WTC11 (cell line): ENCODE results near the gene CIAO2A. TPM values are rescaled to one million over a fixed set of nuclear protein-coding genes. Genes with fewer than 3 reads are reported as not detected.

Source experiments
- ATAC-seq: fragments of 200-7000 bp; cut with Tn5 transposase; 2 replicates; pipeline ENCODE4 v1.10.0; 2021; ENCODE audit warnings: mild to moderate bottlenecking, moderate library complexity
- CTCF ChIA-PET: fragments of 300-600 bp; sonication (Branson Sonifier 250); formaldehyde crosslinking; loops from one replicate; lab custom pipeline; 2021; ENCODE audit warnings: antibody characterized with exemption; lab: Charles Lee
- POLR2A ChIA-PET: fragments of 350-600 bp; sonication (Branson Sonifier 250); formaldehyde crosslinking; loops from one replicate; lab custom pipeline; 2021; ENCODE audit warnings: antibody characterized with exemption; lab: Charles Lee
- DNase-seq: peaks from one replicate; pipeline ENCODE4 v3.0.0; 2021; ENCODE audit warnings: low spot score
- H3K27ac Mint-ChIP-seq: 2 replicates; pipeline ENCODE4 v1.8.0; 2021; ENCODE audit warnings: mixed read lengths
- H3K27me3 Mint-ChIP-seq: 2 replicates; pipeline ENCODE4 v1.8.0; 2021; ENCODE audit warnings: low read depth, mild to moderate bottlenecking, moderate library complexity, mixed read lengths
- H3K36me3 Mint-ChIP-seq: 2 replicates; pipeline ENCODE4 v1.8.0; 2021; ENCODE audit warnings: mixed read lengths
- H3K4me1 Mint-ChIP-seq: 2 replicates; pipeline ENCODE4 v1.8.0; 2022; ENCODE audit warnings: mixed read lengths
- H3K4me3 Mint-ChIP-seq: 2 replicates; pipeline ENCODE4 v1.8.0; 2021; ENCODE audit warnings: mild to moderate bottlenecking, moderate library complexity, mixed read lengths
- H3K9me3 Mint-ChIP-seq: 2 replicates; pipeline ENCODE4 v1.8.0; 2021; ENCODE audit warnings: mixed read lengths
- AFF4 ChIP-seq: sonication (generic); formaldehyde crosslinking; IDR thresholded peaks from 2 replicates; pipeline ENCODE4 v1.8.1; 2023; ENCODE audit warnings: mild to moderate bottlenecking, missing genetic modification reagents, borderline replicate concordance
- ARID4B ChIP-seq: sonication (generic); formaldehyde crosslinking; IDR thresholded peaks from 2 replicates; pipeline ENCODE4 v1.8.0; 2023; ENCODE audit warnings: missing genetic modification reagents, mild to moderate bottlenecking, borderline replicate concordance
- FOXK1 ChIP-seq: sonication (generic); formaldehyde crosslinking; IDR thresholded peaks from 2 replicates; pipeline ENCODE4 v1.8.0; 2022; ENCODE audit warnings: mild to moderate bottlenecking, moderate library complexity, missing genetic modification reagents
- NFATC4 ChIP-seq: fragments of 250-450 bp; sonication (Bioruptor Pico); IDR thresholded peaks from 2 replicates; pipeline ENCODE4 v1.9.0; 2021; ENCODE audit warnings: mild to moderate bottlenecking
- NFYB ChIP-seq: sonication (generic); formaldehyde crosslinking; conservative IDR thresholded peaks from 2 replicates; pipeline ENCODE4 v1.8.0; 2022; ENCODE audit warnings: low read depth, missing genetic modification reagents
- NR3C1 ChIP-seq: sonication (generic); formaldehyde crosslinking; conservative IDR thresholded peaks from 2 replicates; pipeline ENCODE4 v1.8.1; 2023; ENCODE audit warnings: low read depth, mild to moderate bottlenecking, missing genetic modification reagents
- PRDM15 ChIP-seq: sonication (generic); formaldehyde crosslinking; IDR thresholded peaks from 2 replicates; pipeline ENCODE4 v1.8.0; 2022; ENCODE audit warnings: missing genetic modification reagents
- TEAD4 ChIP-seq: sonication (generic); formaldehyde crosslinking; IDR thresholded peaks from 2 replicates; pipeline ENCODE4 v1.8.0; 2022; ENCODE audit warnings: mild to moderate bottlenecking, missing genetic modification reagents
- TP53 ChIP-seq: sonication (generic); formaldehyde crosslinking; IDR thresholded peaks from 2 replicates; pipeline ENCODE4 v1.8.1; 2023; ENCODE audit warnings: mild to moderate bottlenecking, missing genetic modification reagents
- USF1 ChIP-seq: sonication (generic); formaldehyde crosslinking; IDR thresholded peaks from 2 replicates; pipeline ENCODE4 v1.8.0; 2022; ENCODE audit warnings: mild to moderate bottlenecking, missing genetic modification reagents
- ZBTB43 ChIP-seq: sonication (generic); formaldehyde crosslinking; IDR thresholded peaks from 2 replicates; pipeline ENCODE4 v1.8.1; 2023; ENCODE audit warnings: mild to moderate bottlenecking, missing genetic modification reagents
- ZNF263 ChIP-seq: sonication (generic); formaldehyde crosslinking; IDR thresholded peaks from 2 replicates; pipeline ENCODE4 v1.8.1; 2022; ENCODE audit warnings: low read depth, mild to moderate bottlenecking, moderate library complexity, missing genetic modification reagents
- ZNF396 ChIP-seq: fragments of 250-450 bp; sonication (Bioruptor Pico); IDR thresholded peaks from 2 replicates; pipeline ENCODE4 v1.8.0; 2021; ENCODE audit warnings: mild to moderate bottlenecking, moderate library complexity, borderline replicate concordance
- ZNF425 ChIP-seq: fragments of 250-450 bp; sonication (Bioruptor Pico); conservative IDR thresholded peaks from 2 replicates; pipeline ENCODE4 v1.9.0; 2021; ENCODE audit warnings: mild to moderate bottlenecking
- ZNF671 ChIP-seq: fragments of 250-450 bp; sonication (Bioruptor Pico); IDR thresholded peaks from 2 replicates; pipeline ENCODE4 v1.8.0; 2021; ENCODE audit warnings: mild to moderate bottlenecking
- ZSCAN18 ChIP-seq: fragments of 250-450 bp; sonication (Bioruptor Pico); IDR thresholded peaks from 2 replicates; pipeline ENCODE4 v2.1.2; 2022; ENCODE audit warnings: mild to moderate bottlenecking, moderate library complexity
- total RNA-seq: library from RNA; stranded (reverse); gene quantifications from 3 replicates; pipeline ENCODE4 v1.2.3, GENCODE V29; 2021

CIAO2A gene
- total RNA-seq, 1 experiment from 2014 or later, result 73.6 TPM

- no peaks in the 10 kb centered on the region for H3K4me1 Mint-ChIP-seq
- TF ChIP-seq ZNF396 (no peak), ZNF671 (CRISPR knock-in tag) (no peak), AFF4 (CRISPR knock-in tag) (no peak), USF1 (CRISPR knock-in tag) (no peak), NR3C1 (no peak), NFATC4 (no peak), TEAD4 (CRISPR knock-in tag) (no peak)
- H3K27me3 Mint-ChIP-seq, result no peaks in the 10 kb centered on the region
- no peak overlapping the region for H3K4me3 Mint-ChIP-seq
- ChIA-PET CTCF (interaction anchor here (1.0 kb wide), 1 partner anchor 14 kb away, joined by 3 read pairs; the partner anchor contains the start of gene DAPK2), POLR2A (interaction anchor here (0.6 kb wide), 1 partner anchor 100 kb away, joined by 4 read pairs; no protein-coding TSS in a partner anchor)
- ATAC-seq (no peak), DNase-seq (no peak)
- H3K9me3 Mint-ChIP-seq, result peaks cover 3% of the 10 kb centered on the region; the same call in 1 of the 2 replicates
- no peaks in the 10 kb centered on the region for H3K36me3 Mint-ChIP-seq
- no peak overlapping the region for H3K27ac Mint-ChIP-seq
Measured at GRCh38 chr15:64032329-64032728, 61.3 kb downstream of the CIAO2A start.

GRCh38 chr15:64030123-64030522 lies 63.5 kb downstream of the CIAO2A start:
- peaks cover 3% of the 10 kb centered on the region; the same call in 1 of the 2 replicates for H3K9me3 Mint-ChIP-seq
- H3K4me3 Mint-ChIP-seq, result no peak overlapping the region
- H3K27me3 Mint-ChIP-seq, result no peaks in the 10 kb centered on the region
- no peaks in the 10 kb centered on the region for H3K36me3 Mint-ChIP-seq
- H3K27ac Mint-ChIP-seq, result no peak overlapping the region
- no peaks in the 10 kb centered on the region for H3K4me1 Mint-ChIP-seq
- CTCF ChIA-PET, result interaction anchor here (1.6 kb wide), 1 partner anchor 39 kb away, joined by 6 read pairs; no protein-coding TSS in a partner anchor
- ATAC-seq, result no peak
- no peak for DNase-seq
- POLR2A ChIA-PET, result no interaction called here
- no peak for TF ChIP-seq ZSCAN18 (CRISPR knock-in tag)
- TF ChIP-seq FOXK1 (CRISPR knock-in tag), result no peak
- no peak for TF ChIP-seq ARID4B (CRISPR knock-in tag)
- TF ChIP-seq PRDM15 (CRISPR knock-in tag), result no peak
- no peak for TF ChIP-seq ZBTB43 (CRISPR knock-in tag)
- TF ChIP-seq NFYB, result no peak
- no peak for TF ChIP-seq ZNF263 (CRISPR knock-in tag)
- TF ChIP-seq TP53 (CRISPR knock-in tag), result no peak
- TF ChIP-seq ZNF425 (CRISPR knock-in tag), result no peak
